Measurements from ENCODE around the gene EPHB1. TPM values are rescaled to one million over a fixed set of nuclear protein-coding genes. Genes with fewer than 3 reads are reported as not detected.

EPHB1 gene
- total RNA-seq, 1 experiment from 2014 or later, result 0.86 TPM

DNA sequence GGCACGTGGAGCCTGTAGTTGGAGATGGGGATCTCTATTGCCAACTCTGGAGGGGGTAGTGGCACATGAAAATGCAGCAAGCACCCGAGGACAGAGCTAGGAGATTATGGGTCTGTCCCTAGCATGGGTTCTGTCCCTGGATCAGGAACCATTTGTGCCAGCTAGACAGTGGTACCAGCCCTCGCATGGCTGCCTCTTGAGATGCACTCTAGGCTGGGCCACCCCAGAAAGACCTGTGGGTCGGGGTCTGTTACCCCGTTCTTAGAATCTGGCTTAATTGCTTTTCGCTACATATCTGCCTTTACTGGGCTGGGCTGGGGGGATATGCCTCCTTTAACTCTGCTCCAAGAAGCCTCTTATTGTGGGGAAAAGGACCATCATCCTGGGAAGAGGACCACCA lies 54.5 kb downstream of the EPHB1 start:
- TF ChIP-seq ZFX (IDR thresholded peaks at IDR 0.05), result no peak
- TF ChIP-seq SP1 (IDR thresholded peaks at IDR 0.05; ENCODE audit: low read depth), result no peak
- no peak for TF ChIP-seq ZNF274 (IDR thresholded peaks at IDR 0.05; ENCODE audit: low read depth, low read length)
- no peak for TF ChIP-seq TCF7L2 (IDR thresholded peaks at IDR 0.05; ENCODE audit: borderline replicate concordance, extremely low read depth, insufficient read depth, insufficient read length)
- TF ChIP-seq, protein P1, sequence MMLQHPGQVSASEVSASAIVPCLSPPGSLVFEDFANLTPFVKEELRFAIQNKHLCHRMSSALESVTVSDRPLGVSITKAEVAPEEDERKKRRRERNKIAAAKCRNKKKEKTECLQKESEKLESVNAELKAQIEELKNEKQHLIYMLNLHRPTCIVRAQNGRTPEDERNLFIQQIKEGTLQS (IDR thresholded peaks at IDR 0.05), result no peak
- TF ChIP-seq SIN3A (IDR thresholded peaks at IDR 0.05; ENCODE audit: low read depth), result no peak
- no peak for TF ChIP-seq POLR2AphosphoS5 (IDR thresholded peaks at IDR 0.05; ENCODE audit: low read depth, low read length)
- TF ChIP-seq EZH2 (IDR thresholded peaks at IDR 0.05), result no peak
- no peak for TF ChIP-seq RAD21 (IDR thresholded peaks at IDR 0.05; ENCODE audit: low read depth)
- TF ChIP-seq, protein P2, sequence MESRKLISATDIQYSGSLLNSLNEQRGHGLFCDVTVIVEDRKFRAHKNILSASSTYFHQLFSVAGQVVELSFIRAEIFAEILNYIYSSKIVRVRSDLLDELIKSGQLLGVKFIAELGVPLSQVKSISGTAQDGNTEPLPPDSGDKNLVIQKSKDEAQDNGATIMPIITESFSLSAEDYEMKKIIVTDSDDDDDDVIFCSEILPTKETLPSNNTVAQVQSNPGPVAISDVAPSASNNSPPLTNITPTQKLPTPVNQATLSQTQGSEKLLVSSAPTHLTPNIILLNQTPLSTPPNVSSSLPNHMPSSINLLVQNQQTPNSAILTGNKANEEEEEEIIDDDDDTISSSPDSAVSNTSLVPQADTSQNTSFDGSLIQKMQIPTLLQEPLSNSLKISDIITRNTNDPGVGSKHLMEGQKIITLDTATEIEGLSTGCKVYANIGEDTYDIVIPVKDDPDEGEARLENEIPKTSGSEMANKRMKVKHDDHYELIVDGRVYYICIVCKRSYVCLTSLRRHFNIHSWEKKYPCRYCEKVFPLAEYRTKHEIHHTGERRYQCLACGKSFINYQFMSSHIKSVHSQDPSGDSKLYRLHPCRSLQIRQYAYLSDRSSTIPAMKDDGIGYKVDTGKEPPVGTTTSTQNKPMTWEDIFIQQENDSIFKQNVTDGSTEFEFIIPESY (IDR thresholded peaks at IDR 0.05; ENCODE audit: extremely low read depth, insufficient replicate concordance, low read length), result no peak
- TF ChIP-seq CEBPB (IDR thresholded peaks at IDR 0.05; ENCODE audit: low read depth), result no peak
- no peak for TF ChIP-seq POLR2A (IDR thresholded peaks at IDR 0.05; ENCODE audit: borderline replicate concordance, extremely low read depth, insufficient read depth, insufficient read length)
- no peak for TF ChIP-seq EGR1 (IDR thresholded peaks at IDR 0.05; ENCODE audit: low read depth)
- TF ChIP-seq SRF (IDR thresholded peaks at IDR 0.05; ENCODE audit: low read depth), result no peak
- no peak for TF ChIP-seq ELF1 (IDR thresholded peaks at IDR 0.05; ENCODE audit: borderline replicate concordance, low read depth)
- no peak for TF ChIP-seq YY1 (IDR thresholded peaks at IDR 0.05; ENCODE audit: extremely low read depth, insufficient replicate concordance, low read depth, low read length)
- TF ChIP-seq, protein P3, sequence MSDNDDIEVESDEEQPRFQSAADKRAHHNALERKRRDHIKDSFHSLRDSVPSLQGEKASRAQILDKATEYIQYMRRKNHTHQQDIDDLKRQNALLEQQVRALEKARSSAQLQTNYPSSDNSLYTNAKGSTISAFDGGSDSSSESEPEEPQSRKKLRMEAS (IDR thresholded peaks at IDR 0.05), result no peak
- no peak for TF ChIP-seq CBX3 (IDR thresholded peaks at IDR 0.05; ENCODE audit: low read depth)
- ChIA-PET POLR2A (no interaction called here), RAD21 (ENCODE audit: low non-redundant PET in 1 of 2, low total read pairs in 2 of 2, uncharacterized antibody in 2 of 2, unreplicated experiment in 2 of 2) (no interaction called here), CTCF (no interaction called here)
- Histone ChIP-seq H3K79me2 (ENCODE audit: insufficient read depth, low read length) (no peaks in the 10 kb centered on the region), H3K9me2 (ENCODE audit: insufficient read depth) (no peaks in the 10 kb centered on the region), H3K9me3 (ENCODE audit: control insufficient read depth in 1 of 2, insufficient read depth in 1 of 2, low read depth in 1 of 2, low read length in 2 of 2) (no peaks in the 10 kb centered on the region), H3K27me3 (ENCODE audit: insufficient read depth, low read length) (peaks cover 6% of the 10 kb centered on the region; the same call in 1 of the 2 replicates), H3K4me1 (ENCODE audit: control insufficient read depth in 1 of 2, insufficient read depth in 2 of 2, low read length in 2 of 2) (peaks cover 0 to 13% of the 10 kb centered on the region in 2 experiments; a peak in 2 of 4 replicates), H3K27ac (ENCODE audit: low read depth, low read length) (no peak overlapping the region), H3K36me3 (ENCODE audit: control insufficient read depth in 1 of 2, insufficient read depth in 2 of 2, low read length in 2 of 2) (no peaks in the 10 kb centered on the region), H4K20me1 (ENCODE audit: insufficient read depth) (no peaks in the 10 kb centered on the region), H3K9ac (ENCODE audit: low read length) (no peak overlapping the region), H2AFZ (ENCODE audit: low read depth, low read length, poor library complexity, severe bottlenecking) (no peak overlapping the region), H3K4me2 (ENCODE audit: low read length) (no peak overlapping the region), H3K4me3 (replicated peaks in 1 of 2; ENCODE audit: low read depth in 1 of 2, low read length in 2 of 2) (no peak overlapping the region)
- intact Hi-C loops (cut with micrococcal nuclease), result no loop called here
- no peak for ATAC-seq
- BruUV-seq (replicated peaks), result no TSS peak
- no peak for DNase-seq (ENCODE audit: low read depth, low spot score)

Data from HCT116 (cell line).